OCI-LY3 (cell line): Measurements from ENCODE around the gene GPR37L1.

Experiments used
- H2AFZ ChIP-seq: fragments of 200-600, 300-600 bp; shearing (Covaris generic); 2 replicates; pipeline ENCODE4 v1.6.0; 2014; ENCODE audit warnings: antibody characterized with exemption, low read depth, low read length
- H3K27ac ChIP-seq: fragments of 200-600, 300-600 bp; sonication (generic); 2 replicates; pipeline ENCODE4 v1.5.1; 2014; ENCODE audit warnings: mild to moderate bottlenecking, low read length, moderate library complexity, mixed read lengths
- H3K27me3 ChIP-seq: fragments of 200-600, 300-600 bp; sonication (generic); 2 replicates; pipeline ENCODE4 v1.6.1; 2014; ENCODE audit warnings: low read depth, low read length, mixed read lengths
- H3K36me3 ChIP-seq: fragments of 200-600, 300-600 bp; sonication (generic); replicated peaks from 2 replicates; pipeline ENCODE3; 2014; ENCODE audit warnings: low read depth, low read length, mixed read lengths
- H3K4me1 ChIP-seq: fragments of 300-600, 200-600 bp; sonication (generic); 2 replicates; pipeline ENCODE4 v1.6.1; 2014; ENCODE audit warnings: low read length, mixed read lengths
- H3K4me2 ChIP-seq: fragments of 200-600, 300-600 bp; sonication (generic); 2 replicates; pipeline ENCODE4 v1.6.1; 2014; ENCODE audit warnings: low read length, mixed read lengths
- H3K4me3 ChIP-seq: fragments of 300-600, 200-600 bp; sonication (generic); 2 replicates; pipeline ENCODE4 v1.5.1; 2014; ENCODE audit warnings: antibody characterized with exemption, mild to moderate bottlenecking, low read length, moderate library complexity
- H3K79me2 ChIP-seq: fragments of 300-600, 200-600 bp; shearing (Covaris generic); 2 replicates; pipeline ENCODE4 v1.6.1; 2014; ENCODE audit warnings: mild to moderate bottlenecking, low read length, mixed read lengths
- H3K9ac ChIP-seq: fragments of 300-600, 200-600 bp; shearing (Covaris generic); 2 replicates; pipeline ENCODE4 v1.6.0; 2014; ENCODE audit warnings: mild to moderate bottlenecking, low read length, moderate library complexity
- H3K9me3 ChIP-seq: fragments of 200-600, 300-600 bp; shearing (Covaris generic); 2 replicates; pipeline ENCODE4 v1.6.1; 2014; ENCODE audit warnings: low read length, mixed read lengths; ENCODE audit not compliant: insufficient read depth
- H4K20me1 ChIP-seq: fragments of 200-600, 300-600 bp; sonication (generic); 2 replicates; pipeline ENCODE4 v1.6.1; 2016; ENCODE audit warnings: low read length, mixed read lengths; ENCODE audit not compliant: insufficient read depth
- EZH2phosphoT487 ChIP-seq: fragments of 200-600 bp; shearing (Covaris generic); IDR thresholded peaks from 2 replicates; pipeline ENCODE4 v1.6.1; 2018; ENCODE audit warnings: antibody characterized with exemption, mixed run types, low read depth
- TF ChIP-seq, protein P1 (sequence below): fragments of 200-600, 300-600 bp; sonication (generic); IDR thresholded peaks from 2 replicates; pipeline ENCODE4 v1.5.1; 2014; ENCODE audit warnings: antibody characterized with exemption, low read length, low read depth

The GPR37L1 gene

DNA sequence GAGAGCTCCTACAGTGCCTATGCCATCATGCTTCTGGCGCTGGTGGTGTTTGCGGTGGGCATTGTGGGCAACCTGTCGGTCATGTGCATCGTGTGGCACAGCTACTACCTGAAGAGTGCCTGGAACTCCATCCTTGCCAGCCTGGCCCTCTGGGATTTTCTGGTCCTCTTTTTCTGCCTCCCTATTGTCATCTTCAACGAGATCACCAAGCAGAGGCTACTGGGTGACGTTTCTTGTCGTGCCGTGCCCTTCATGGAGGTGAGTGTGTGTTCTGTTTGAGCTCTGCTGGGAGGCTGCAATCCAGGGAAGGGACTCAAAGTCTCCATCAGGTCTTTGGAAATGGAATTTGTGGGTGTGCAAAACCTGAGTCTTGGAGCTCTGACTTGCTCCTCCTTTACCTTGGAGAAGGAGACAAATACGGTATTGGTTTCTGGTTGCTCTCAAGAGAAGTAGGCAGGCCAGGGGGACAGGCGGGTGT, 658 bp downstream of the GPR37L1 start:
- no peak overlapping the region for H3K9ac ChIP-seq
- no peaks in the 10 kb centered on the region for H3K79me2 ChIP-seq
- no peaks in the 10 kb centered on the region for H4K20me1 ChIP-seq
- H3K4me1 ChIP-seq: peaks cover 5% of the 10 kb centered on the region
- H2AFZ ChIP-seq: no peak overlapping the region
- peaks cover 27% of the 10 kb centered on the region for H3K27me3 ChIP-seq
- no peaks in the 10 kb centered on the region for H3K36me3 ChIP-seq
- no peak overlapping the region for H3K4me2 ChIP-seq
- no peak overlapping the region for H3K4me3 ChIP-seq
- no peak for TF ChIP-seq EZH2phosphoT487
- TF ChIP-seq, protein P1, sequence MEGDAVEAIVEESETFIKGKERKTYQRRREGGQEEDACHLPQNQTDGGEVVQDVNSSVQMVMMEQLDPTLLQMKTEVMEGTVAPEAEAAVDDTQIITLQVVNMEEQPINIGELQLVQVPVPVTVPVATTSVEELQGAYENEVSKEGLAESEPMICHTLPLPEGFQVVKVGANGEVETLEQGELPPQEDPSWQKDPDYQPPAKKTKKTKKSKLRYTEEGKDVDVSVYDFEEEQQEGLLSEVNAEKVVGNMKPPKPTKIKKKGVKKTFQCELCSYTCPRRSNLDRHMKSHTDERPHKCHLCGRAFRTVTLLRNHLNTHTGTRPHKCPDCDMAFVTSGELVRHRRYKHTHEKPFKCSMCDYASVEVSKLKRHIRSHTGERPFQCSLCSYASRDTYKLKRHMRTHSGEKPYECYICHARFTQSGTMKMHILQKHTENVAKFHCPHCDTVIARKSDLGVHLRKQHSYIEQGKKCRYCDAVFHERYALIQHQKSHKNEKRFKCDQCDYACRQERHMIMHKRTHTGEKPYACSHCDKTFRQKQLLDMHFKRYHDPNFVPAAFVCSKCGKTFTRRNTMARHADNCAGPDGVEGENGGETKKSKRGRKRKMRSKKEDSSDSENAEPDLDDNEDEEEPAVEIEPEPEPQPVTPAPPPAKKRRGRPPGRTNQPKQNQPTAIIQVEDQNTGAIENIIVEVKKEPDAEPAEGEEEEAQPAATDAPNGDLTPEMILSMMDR: no peak
- no peaks in the 10 kb centered on the region for H3K9me3 ChIP-seq
- no peak overlapping the region for H3K27ac ChIP-seq

DNA sequence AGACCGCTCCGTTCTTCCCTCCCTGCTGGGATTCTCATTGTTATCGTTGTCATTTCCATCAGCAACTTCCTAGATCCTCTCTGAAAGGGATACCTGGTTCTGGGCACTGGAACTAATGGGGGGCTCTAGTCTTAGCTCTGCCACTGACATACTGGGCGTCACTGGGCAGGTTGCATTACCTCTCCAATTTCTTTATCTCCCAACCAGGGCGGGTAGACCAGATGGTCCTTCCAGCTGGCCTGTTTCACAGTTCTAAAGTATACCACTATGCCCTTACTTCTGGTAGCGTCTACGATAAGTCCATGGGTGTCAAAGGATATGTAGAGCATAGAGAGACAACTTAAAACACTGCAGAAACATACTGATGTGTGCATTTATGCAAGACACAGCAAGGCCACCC, 1.4 kb downstream of the GPR37L1 start:
- Histone ChIP-seq H3K4me2 (no peak overlapping the region), H3K79me2 (no peaks in the 10 kb centered on the region)
- TF ChIP-seq, protein P1: no peak
- no peak for TF ChIP-seq EZH2phosphoT487

GRCh38 chr1:202125611-202126010, 2.9 kb downstream of the GPR37L1 start:
- no peak overlapping the region for H2AFZ ChIP-seq
- H3K27ac ChIP-seq: no peak overlapping the region
- no peaks in the 10 kb centered on the region for H3K4me1 ChIP-seq
- no peaks in the 10 kb centered on the region for H3K9me3 ChIP-seq
- TF ChIP-seq, protein P1: no peak
- no peak for TF ChIP-seq EZH2phosphoT487
- H4K20me1 ChIP-seq: no peaks in the 10 kb centered on the region
- H3K4me2 ChIP-seq: no peak overlapping the region
- H3K27me3 ChIP-seq: peaks cover 27% of the 10 kb centered on the region
- no peak overlapping the region for H3K9ac ChIP-seq
- H3K36me3 ChIP-seq: no peaks in the 10 kb centered on the region
- no peak overlapping the region for H3K4me3 ChIP-seq
- H3K79me2 ChIP-seq: no peaks in the 10 kb centered on the region

More for the DNA sequence above, 1.4 kb downstream of the GPR37L1 start:
- Histone ChIP-seq H2AFZ (no peak overlapping the region), H3K27me3 (peaks cover 27% of the 10 kb centered on the region), H3K4me3 (no peak overlapping the region), H4K20me1 (no peaks in the 10 kb centered on the region), H3K27ac (no peak overlapping the region), H3K4me1 (no peaks in the 10 kb centered on the region), H3K9me3 (no peaks in the 10 kb centered on the region), H3K9ac (no peak overlapping the region), H3K36me3 (no peaks in the 10 kb centered on the region)

- no peak overlapping the region for H3K4me2 ChIP-seq
These were observed 3.7 kb downstream of the GPR37L1 start for GRCh38 chr1:202126426-202126825.

More at GRCh38 chr1:202126426-202126825, 3.7 kb downstream of the GPR37L1 start:
- no peak overlapping the region for H3K9ac ChIP-seq
- no peak overlapping the region for H3K27ac ChIP-seq
- no peak overlapping the region for H3K4me3 ChIP-seq
- no peaks in the 10 kb centered on the region for H3K36me3 ChIP-seq
- H3K79me2 ChIP-seq: no peaks in the 10 kb centered on the region
- peaks cover 21% of the 10 kb centered on the region for H3K27me3 ChIP-seq
- H2AFZ ChIP-seq: no peak overlapping the region
- H3K4me1 ChIP-seq: no peaks in the 10 kb centered on the region
- H3K9me3 ChIP-seq: no peaks in the 10 kb centered on the region
- no peaks in the 10 kb centered on the region for H4K20me1 ChIP-seq
- no peak for TF ChIP-seq EZH2phosphoT487
- TF ChIP-seq, protein P1: no peak
